ENCODE results near the gene ZNF579. TPM values are rescaled to one million over a fixed set of nuclear protein-coding genes. Genes with fewer than 3 reads are reported as not detected.
A peak's percentile ranks its signal among the peaks of the same experiment; 100 is the strongest.

Gene ZNF579
- total RNA-seq, result 10.9 TPM
- long read RNA-seq, result 0 reads

GRCh38 chr19:55580628-55581144 lies at the start of gene ZNF579:
TSS of gene ZNF579 (minus strand) at chr19:55580848. CDS start at chr19:55579639, 1,209 bp downstream.
- DNase-seq (ENCODE audit: low spot score), result no peak

- no peak for DNase-seq (ENCODE audit: low spot score)
Observed at GRCh38 chr19:55626350-55626749, 45.7 kb upstream of the ZNF579 start.

GRCh38 chr19:55625004-55625326 lies 44.3 kb upstream of the ZNF579 start:
- no peak for DNase-seq (ENCODE audit: low spot score)

DNA sequence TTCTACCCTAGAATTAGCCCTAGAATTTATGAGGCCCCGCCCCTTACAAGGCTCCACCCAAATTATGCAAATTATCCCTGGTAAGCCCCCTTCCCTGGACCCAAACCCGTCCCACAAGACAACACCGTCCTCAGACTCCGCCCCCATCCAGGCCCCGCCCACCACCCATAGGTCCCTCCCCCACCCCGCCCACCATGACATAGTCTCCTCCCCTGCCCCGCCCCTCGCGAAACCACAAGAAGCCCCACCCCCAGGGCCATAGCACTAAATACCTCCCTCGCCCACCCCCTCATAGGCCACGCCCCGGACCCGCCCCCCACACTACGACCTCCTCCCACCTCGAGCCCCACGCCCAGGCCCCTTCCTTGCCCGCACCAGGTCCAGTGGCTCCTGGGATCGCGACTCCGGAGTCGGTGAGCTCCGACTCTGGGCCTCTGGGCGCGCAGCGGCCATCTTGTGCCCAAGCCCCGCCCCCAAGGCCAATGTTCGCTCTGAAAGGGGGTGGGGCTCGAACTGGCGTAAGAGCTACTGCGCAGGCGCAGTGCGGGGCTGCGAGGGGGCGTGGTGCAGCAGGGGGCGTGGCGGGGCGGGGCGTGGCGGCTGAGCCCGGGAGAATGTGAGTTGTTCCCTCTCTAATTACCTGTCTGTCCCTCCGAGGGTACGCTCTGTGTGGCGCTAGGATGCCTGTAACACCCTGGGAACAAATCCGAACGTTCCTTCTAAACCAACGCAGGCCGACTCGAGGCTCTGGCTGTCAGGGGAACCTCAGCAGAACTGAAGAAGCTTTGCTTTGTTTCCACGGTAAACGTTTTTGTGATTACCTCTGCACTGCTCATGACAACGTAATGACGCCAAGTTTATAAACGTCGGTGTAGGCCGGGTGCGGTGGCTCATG lies 43.7 kb upstream of the ZNF579 start, which contains the start of gene ZNF784:
ZNF784 (minus strand) TSS at position 458 of the 895 bp plus-strand sequence; CDS start at position 453, 5 bp downstream.
- DNase-seq (ENCODE audit: low spot score), result peak; percentile 99

GRCh38 chr19:55623561-55623960 lies 42.9 kb upstream of the ZNF579 start:
- DNase-seq (ENCODE audit: low spot score), result no peak

- DNase-seq (ENCODE audit: low spot score), result no peak
Observed at GRCh38 chr19:55623130-55623529, 42.5 kb upstream of the ZNF579 start.

GRCh38 chr19:55622242-55622969 lies 41.8 kb upstream of the ZNF579 start:
- DNase-seq (ENCODE audit: low spot score), result no peak

DNA sequence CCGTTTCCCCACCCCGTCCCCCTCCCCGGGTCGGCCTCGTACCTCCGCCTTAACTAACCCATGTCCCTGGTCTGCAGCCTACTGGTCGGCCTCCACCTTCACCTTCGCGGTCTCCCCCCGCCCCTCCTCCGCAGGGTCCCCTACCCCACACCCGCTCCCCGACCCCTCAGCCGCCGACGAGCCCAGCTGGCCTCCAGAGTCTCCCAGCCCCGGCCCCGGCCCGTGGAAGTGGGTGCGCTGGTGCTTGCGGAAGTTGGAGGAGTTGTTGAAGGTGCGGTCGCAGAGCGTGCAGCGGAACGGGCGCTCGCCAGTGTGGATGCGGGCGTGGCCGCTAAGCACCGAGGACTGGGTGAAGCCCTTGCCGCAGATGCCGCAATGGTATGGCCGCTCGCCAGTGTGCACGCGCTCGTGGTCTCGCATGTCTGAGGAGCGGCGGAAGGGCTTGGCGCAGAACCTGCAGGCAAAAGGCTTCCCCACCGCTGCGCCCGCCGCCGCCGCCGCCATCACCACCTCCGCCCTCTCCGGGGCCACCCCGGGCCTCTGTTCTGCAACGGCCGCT lies 41.1 kb upstream of the ZNF579 start:
- no peak for DNase-seq (ENCODE audit: low spot score)

DNA sequence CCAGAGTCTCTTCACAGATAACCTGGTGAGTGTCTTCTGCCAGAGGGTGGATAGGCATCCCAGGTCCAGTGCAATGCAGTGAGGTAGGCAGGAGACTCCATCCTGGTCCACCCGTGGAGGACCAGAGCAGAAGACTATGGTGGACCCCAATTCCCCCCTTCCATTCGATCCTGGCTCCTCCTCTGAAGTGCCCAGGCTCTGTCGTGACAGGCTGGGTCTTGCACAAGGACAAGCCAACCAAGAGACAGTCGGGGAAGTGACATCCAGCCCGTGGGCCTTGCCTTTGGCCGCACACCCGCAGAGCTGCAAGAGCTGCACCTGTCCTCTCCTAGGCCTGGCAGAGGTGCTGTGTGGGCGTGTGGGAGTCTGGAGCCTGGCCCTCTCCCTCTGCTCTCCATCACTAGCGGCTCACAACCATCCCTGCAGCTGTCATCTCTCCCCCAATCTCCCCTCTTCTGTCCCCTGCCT lies 40.6 kb upstream of the ZNF579 start:
- DNase-seq (ENCODE audit: low spot score), result no peak

DNA sequence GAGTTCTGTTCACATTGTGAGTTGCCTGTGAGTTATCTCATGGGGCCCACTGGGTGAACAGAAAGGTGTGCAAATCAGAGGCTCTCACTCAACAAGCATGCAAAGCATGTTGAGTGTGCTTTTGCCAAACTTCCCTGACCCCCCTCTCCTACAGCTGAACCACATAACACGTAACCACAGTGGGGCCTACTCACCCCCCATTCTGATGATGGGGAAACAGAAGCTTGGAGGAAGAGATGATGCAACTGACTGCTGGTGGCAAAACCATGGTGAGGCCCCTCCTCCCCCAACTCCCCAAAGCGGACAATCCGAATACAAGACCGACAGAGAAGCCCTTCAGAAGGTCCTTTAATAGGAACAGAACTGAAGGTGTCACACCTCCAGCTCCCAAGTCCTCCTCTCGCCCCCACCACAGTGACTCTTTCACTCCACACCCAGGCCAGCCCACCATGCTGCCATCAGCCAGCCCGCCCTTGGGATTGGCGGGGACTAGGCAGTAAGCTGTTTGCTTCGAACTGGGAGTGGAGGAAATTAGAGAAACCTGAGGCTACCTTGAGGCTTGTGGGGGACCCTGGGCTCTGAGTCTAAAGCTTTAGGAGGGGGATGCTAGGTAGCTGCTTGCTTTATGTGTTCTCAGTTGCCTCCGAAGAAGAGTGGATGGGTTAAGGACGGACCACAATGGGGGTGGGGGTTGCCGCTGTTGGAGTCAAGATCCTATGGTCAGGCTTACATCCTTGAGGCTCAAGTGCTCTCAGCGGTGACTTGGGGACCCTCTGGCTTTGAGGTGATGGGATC lies 40.0 kb upstream of the ZNF579 start:
- DNase-seq (ENCODE audit: low spot score), result no peak

- no peak for DNase-seq (ENCODE audit: low spot score)
Observed at GRCh38 chr19:55619286-55619685, 38.6 kb upstream of the ZNF579 start.

GRCh38 chr19:55618426-55618825 lies 37.8 kb upstream of the ZNF579 start:
- DNase-seq (ENCODE audit: low spot score), result no peak

DNA sequence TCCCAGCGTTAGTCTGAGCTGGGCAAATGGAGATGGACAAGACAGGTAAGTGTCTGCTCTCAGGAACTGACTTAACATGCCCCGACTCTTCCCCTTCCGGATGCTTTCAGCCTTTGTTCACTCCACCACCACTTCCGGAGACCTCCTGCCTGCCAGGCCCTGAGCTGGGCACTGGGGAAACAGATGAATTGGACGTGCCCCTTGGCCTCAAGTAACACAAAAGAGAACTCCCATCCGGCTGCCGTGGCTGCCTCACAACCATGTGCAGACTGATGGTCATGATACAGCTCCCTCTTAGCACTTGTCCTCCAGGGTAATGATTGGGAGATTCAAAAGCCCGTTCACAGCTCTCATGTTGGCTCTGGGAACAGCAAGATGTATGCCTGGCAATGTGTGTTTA lies 36.8 kb upstream of the ZNF579 start:
- no peak for DNase-seq (ENCODE audit: low spot score)

DNA sequence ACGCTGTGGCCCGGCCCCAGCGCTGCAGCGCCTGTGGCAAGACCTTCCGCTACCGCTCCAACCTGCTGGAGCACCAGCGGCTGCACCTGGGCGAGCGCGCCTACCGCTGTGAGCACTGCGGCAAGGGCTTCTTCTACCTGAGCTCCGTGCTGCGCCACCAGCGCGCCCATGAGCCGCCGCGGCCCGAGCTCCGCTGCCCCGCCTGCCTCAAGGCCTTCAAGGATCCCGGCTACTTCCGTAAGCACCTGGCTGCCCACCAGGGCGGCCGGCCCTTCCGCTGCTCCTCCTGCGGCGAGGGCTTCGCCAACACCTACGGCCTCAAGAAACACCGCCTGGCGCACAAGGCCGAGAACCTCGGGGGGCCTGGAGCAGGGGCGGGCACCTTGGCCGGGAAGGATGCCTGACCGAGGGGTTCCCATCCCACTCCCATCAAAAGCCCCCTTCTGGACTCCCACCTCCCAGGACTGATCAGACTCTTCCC lies 35.8 kb upstream of the ZNF579 start:
- no peak for DNase-seq (ENCODE audit: low spot score)

DNA sequence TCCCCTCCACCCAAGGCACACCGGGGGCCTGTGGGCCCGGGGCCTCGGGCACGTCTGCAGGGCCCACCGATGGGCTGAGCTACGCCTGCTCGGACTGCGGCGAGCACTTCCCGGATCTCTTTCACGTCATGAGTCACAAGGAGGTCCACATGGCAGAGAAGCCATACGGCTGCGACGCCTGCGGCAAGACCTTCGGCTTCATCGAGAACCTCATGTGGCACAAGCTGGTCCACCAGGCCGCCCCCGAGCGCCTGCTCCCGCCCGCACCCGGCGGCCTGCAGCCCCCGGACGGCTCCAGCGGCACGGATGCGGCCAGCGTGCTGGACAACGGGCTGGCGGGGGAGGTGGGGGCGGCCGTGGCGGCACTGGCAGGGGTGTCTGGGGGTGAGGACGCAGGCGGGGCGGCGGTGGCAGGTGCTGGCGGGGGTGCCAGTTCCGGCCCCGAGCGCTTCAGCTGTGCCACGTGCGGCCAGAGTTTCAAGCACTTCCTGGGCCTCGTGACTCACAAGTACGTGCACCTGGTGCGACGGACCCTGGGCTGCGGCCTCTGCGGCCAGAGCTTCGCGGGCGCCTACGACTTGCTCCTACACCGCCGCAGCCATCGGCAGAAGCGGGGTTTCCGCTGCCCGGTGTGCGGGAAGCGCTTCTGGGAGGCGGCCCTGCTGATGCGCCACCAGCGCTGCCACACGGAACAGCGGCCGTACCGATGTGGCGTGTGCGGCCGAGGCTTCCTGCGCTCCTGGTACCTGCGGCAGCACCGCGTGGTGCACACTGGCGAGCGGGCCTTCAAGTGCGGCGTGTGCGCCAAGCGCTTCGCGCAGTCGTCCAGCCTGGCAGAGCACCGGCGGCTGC lies 35.1 kb upstream of the ZNF579 start:
- DNase-seq (ENCODE audit: low spot score), result no peak

GRCh38 chr19:55614711-55615542 lies 34.3 kb upstream of the ZNF579 start:
- no peak for DNase-seq (ENCODE audit: low spot score)

DNA sequence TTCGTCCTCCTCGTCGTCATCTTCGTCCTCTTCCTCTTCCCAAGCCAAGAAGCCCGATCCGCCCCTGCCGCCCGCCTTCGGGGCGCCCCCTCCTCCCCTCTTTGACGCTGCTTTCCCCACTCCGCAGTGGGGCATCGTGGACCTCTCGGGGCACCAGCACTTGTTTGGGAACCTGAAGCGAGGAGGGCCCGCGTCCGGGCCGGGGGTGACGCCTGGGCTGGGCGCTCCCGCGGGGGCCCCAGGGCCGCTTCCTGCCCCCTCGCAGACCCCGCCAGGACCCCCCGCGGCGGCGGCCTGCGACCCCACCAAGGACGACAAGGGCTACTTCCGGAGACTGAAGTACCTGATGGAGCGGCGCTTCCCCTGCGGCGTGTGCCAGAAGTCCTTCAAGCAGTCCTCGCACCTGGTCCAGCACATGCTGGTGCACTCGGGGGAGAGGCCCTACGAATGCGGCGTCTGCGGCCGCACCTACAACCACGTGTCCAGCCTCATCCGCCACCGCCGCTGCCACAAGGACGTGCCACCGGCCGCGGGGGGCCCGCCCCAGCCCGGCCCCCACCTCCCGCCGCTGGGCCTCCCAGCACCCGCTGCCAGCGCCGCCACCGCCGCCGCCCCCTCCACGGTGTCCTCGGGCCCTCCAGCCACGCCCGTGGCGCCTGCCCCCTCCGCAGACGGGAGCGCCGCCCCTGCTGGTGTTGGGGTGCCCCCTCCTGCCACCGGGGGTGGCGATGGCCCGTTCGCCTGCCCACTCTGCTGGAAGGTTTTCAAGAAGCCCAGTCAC lies 33.5 kb upstream of the ZNF579 start:
- DNase-seq (ENCODE audit: low spot score), result no peak

DNA sequence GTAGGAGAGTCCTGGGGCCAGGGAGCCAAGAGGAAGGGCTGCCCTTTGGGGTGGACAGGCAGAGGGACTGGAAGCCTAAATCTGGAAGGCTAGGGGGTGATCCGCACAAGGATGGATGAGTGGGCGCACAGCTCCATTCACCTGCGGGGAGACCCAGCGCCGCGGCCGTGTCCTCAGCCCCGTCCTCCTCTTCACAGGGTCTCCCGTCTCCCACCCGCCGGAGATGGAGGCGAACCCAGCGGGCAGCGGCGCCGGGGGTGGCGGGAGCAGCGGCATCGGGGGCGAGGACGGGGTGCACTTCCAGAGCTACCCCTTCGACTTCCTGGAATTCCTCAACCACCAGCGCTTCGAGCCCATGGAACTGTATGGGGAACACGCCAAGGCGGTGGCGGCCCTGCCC lies 32.7 kb upstream of the ZNF579 start:
- no peak for DNase-seq (ENCODE audit: low spot score)
